Astrocyte (in vitro differentiated cells and primary cell): ENCODE measurements around the gene NBEA. TPM values are rescaled to one million over a fixed set of nuclear protein-coding genes. Genes with fewer than 3 reads are reported as not detected.

Experiments
- DNase-seq: peaks from one replicate; pipeline ENCODE4 v3.0.0-alpha.2; 2010; ENCODE audit warnings: low read depth
- FAIRE-seq: peaks from 2 replicates; lab custom pipeline; 2011; peaks lifted over from hg19 to GRCh38; lab: Jason Lieb, UNC
- H2AFZ ChIP-seq: 2 replicates; pipeline ENCODE4 v1.6.0; 2012; ENCODE audit warnings: low read depth, low read length, inconsistent platforms
- H3K27ac ChIP-seq: 2 replicates; pipeline ENCODE4 v1.5.1; 2011; ENCODE audit warnings: low read depth, low read length, inconsistent platforms
- H3K27me3 ChIP-seq: 2 replicates; pipeline ENCODE4 v1.6.0; 2011; ENCODE audit warnings: low read length, inconsistent platforms; ENCODE audit not compliant: insufficient read depth
- H3K36me3 ChIP-seq: 2 replicates; pipeline ENCODE4 v1.5.1; 2011; ENCODE audit warnings: low read length, inconsistent platforms; ENCODE audit not compliant: insufficient read depth
- H3K4me1 ChIP-seq: 2 replicates; pipeline ENCODE4 v1.5.1; 2011; ENCODE audit warnings: low read length, inconsistent platforms; ENCODE audit not compliant: insufficient read depth
- H3K4me2 ChIP-seq: 2 replicates; pipeline ENCODE4 v1.6.0; 2012; ENCODE audit warnings: low read length, inconsistent platforms
- H3K4me3 ChIP-seq: 2 replicates; pipeline ENCODE4 v1.5.1; 2011; ENCODE audit warnings: low read depth, mild to moderate bottlenecking, low read length, inconsistent platforms; ENCODE audit not compliant: insufficient read depth
- H3K79me2 ChIP-seq: 2 replicates; pipeline ENCODE4 v1.6.0; 2012; ENCODE audit warnings: mild to moderate bottlenecking, low read length, inconsistent platforms; ENCODE audit not compliant: insufficient read depth
- H3K9ac ChIP-seq: 2 replicates; pipeline ENCODE4 v1.6.0; 2012; ENCODE audit warnings: mild to moderate bottlenecking, low read length, inconsistent platforms
- H3K9me3 ChIP-seq: 2 replicates; pipeline ENCODE4 v1.5.1; 2012; ENCODE audit warnings: low read depth, mild to moderate bottlenecking, low read length, inconsistent platforms; ENCODE audit not compliant: insufficient read depth
- H4K20me1 ChIP-seq: 2 replicates; pipeline ENCODE4 v1.6.0; 2012; ENCODE audit warnings: low read length, inconsistent platforms; ENCODE audit not compliant: insufficient read depth
- H3K27ac Mint-ChIP-seq: one replicate; pipeline ENCODE4 v1.8.0; 2021; ENCODE audit warnings: mild to moderate bottlenecking, mixed read lengths; ENCODE audit not compliant: unreplicated experiment
- H3K27me3 Mint-ChIP-seq: one replicate; pipeline ENCODE4 v1.8.0; 2021; ENCODE audit warnings: low read depth, mixed read lengths; ENCODE audit not compliant: unreplicated experiment
- H3K36me3 Mint-ChIP-seq: one replicate; pipeline ENCODE4 v1.8.0; 2021; ENCODE audit warnings: low read depth, mixed read lengths; ENCODE audit not compliant: unreplicated experiment
- H3K4me1 Mint-ChIP-seq: one replicate; pipeline ENCODE4 v1.8.0; 2021; ENCODE audit warnings: low read depth, mixed read lengths; ENCODE audit not compliant: unreplicated experiment
- H3K4me3 Mint-ChIP-seq: one replicate; pipeline ENCODE4 v1.8.0; 2021; ENCODE audit warnings: mild to moderate bottlenecking, moderate library complexity, mixed read lengths; ENCODE audit not compliant: unreplicated experiment
- H3K9me3 Mint-ChIP-seq: one replicate; pipeline ENCODE4 v1.8.0; 2021; ENCODE audit warnings: mild to moderate bottlenecking, mixed read lengths; ENCODE audit not compliant: unreplicated experiment
- CTCF ChIP-seq: IDR thresholded peaks from 2 replicates; pipeline ENCODE4 v1.5.1; 2011; ENCODE audit warnings: low read depth, mild to moderate bottlenecking, inconsistent platforms, low read length, moderate library complexity; ENCODE audit not compliant: insufficient read depth
- EZH2 ChIP-seq: IDR thresholded peaks from 2 replicates; pipeline ENCODE4 v1.6.1; 2012; ENCODE audit warnings: mild to moderate bottlenecking, low read length, inconsistent platforms; ENCODE audit not compliant: insufficient read depth
- total RNA-seq: library from RNA; stranded (reverse); gene quantifications from 2 replicates; pipeline ENCODE4 v1.2.1, GENCODE V29; 2021

The NBEA gene
- total RNA-seq, 1 donor from 2014 or later: 7.8 TPM

GRCh38 chr13:35210261-35210660 lies 268.2 kb downstream of the NBEA start:
- Mint-ChIP-seq H3K27me3 (no peaks in the 10 kb centered on the region), H3K4me1 (no peaks in the 10 kb centered on the region), H3K9me3 (no peaks in the 10 kb centered on the region), H3K36me3 (no peaks in the 10 kb centered on the region), H3K27ac (no peak overlapping the region), H3K4me3 (no peak overlapping the region)
- no peak for DNase-seq
- Histone ChIP-seq H3K27me3 (no peaks in the 10 kb centered on the region), H4K20me1 (no peaks in the 10 kb centered on the region), H3K4me2 (no peak overlapping the region), H3K27ac (no peak overlapping the region), H3K36me3 (no peaks in the 10 kb centered on the region), H3K4me1 (no peaks in the 10 kb centered on the region), H3K4me3 (no peak overlapping the region), H3K9me3 (no peaks in the 10 kb centered on the region), H3K79me2 (no peaks in the 10 kb centered on the region), H2AFZ (no peak overlapping the region), H3K9ac (no peak overlapping the region)
- no peak for TF ChIP-seq EZH2
- TF ChIP-seq CTCF: no peak
- no peak for FAIRE-seq

- Mint-ChIP-seq H3K27ac (no peak overlapping the region), H3K36me3 (no peaks in the 10 kb centered on the region), H3K4me3 (no peak overlapping the region), H3K27me3 (no peaks in the 10 kb centered on the region), H3K4me1 (no peaks in the 10 kb centered on the region), H3K9me3 (no peaks in the 10 kb centered on the region)
- no peak for DNase-seq
- H3K27ac ChIP-seq: no peak overlapping the region
- H3K9ac ChIP-seq: no peak overlapping the region
- H3K36me3 ChIP-seq: no peaks in the 10 kb centered on the region
- FAIRE-seq: no peak
- H3K27me3 ChIP-seq: no peaks in the 10 kb centered on the region
- H3K4me2 ChIP-seq: no peak overlapping the region
- H2AFZ ChIP-seq: no peak overlapping the region
- no peak overlapping the region for H3K4me3 ChIP-seq
- no peaks in the 10 kb centered on the region for H3K9me3 ChIP-seq
- H4K20me1 ChIP-seq: no peaks in the 10 kb centered on the region
- no peaks in the 10 kb centered on the region for H3K4me1 ChIP-seq
- TF ChIP-seq CTCF: no peak
- no peak for TF ChIP-seq EZH2
- H3K79me2 ChIP-seq: no peaks in the 10 kb centered on the region
These were observed 269.9 kb downstream of the NBEA start for GRCh38 chr13:35211949-35212348.

- DNase-seq: no peak
- Histone ChIP-seq H3K4me1 (no peaks in the 10 kb centered on the region), H2AFZ (no peak overlapping the region), H3K79me2 (no peaks in the 10 kb centered on the region), H3K4me2 (no peak overlapping the region), H3K36me3 (no peaks in the 10 kb centered on the region), H3K4me3 (no peak overlapping the region), H4K20me1 (no peaks in the 10 kb centered on the region), H3K9ac (no peak overlapping the region), H3K27me3 (no peaks in the 10 kb centered on the region), H3K27ac (no peak overlapping the region), H3K9me3 (no peaks in the 10 kb centered on the region)
- no peaks in the 10 kb centered on the region for H3K27me3 Mint-ChIP-seq
- TF ChIP-seq CTCF (no peak), EZH2 (no peak)
- no peak overlapping the region for H3K27ac Mint-ChIP-seq
- no peaks in the 10 kb centered on the region for H3K36me3 Mint-ChIP-seq
- no peaks in the 10 kb centered on the region for H3K4me1 Mint-ChIP-seq
- no peaks in the 10 kb centered on the region for H3K9me3 Mint-ChIP-seq
- no peak for FAIRE-seq
- no peak overlapping the region for H3K4me3 Mint-ChIP-seq
These were observed 271.8 kb downstream of the NBEA start for GRCh38 chr13:35213911-35214310.
